Mesenchymal stem cell (in vitro differentiated cells and primary cell): ENCODE measurements around the gene OR2K2.

Experiments
- DNase-seq: peaks from one replicate; pipeline ENCODE4 v3.0.0-alpha.2; 2013
- H2AFZ ChIP-seq: one replicate; pipeline ENCODE4 v1.6.1; 2013; ENCODE audit warnings: low read depth, mild to moderate bottlenecking, control low read depth, inconsistent platforms, low read length, moderate library complexity
- H2AK5ac ChIP-seq: 2 replicates; pipeline ENCODE4 v1.6.1; 2013; ENCODE audit warnings: low read length, moderate library complexity, mild to moderate bottlenecking, inconsistent platforms; ENCODE audit not compliant: severe bottlenecking
- H2BK120ac ChIP-seq: one replicate; pipeline ENCODE4 v1.6.1; 2013; ENCODE audit warnings: low read depth, mild to moderate bottlenecking, inconsistent platforms, low read length, moderate library complexity
- H2BK12ac ChIP-seq, 2 experiments: one replicate each; pipeline ENCODE4 v1.6.1; 2013; ENCODE audit warnings: inconsistent platforms in 2 of 2, low read length in 2 of 2, mild to moderate bottlenecking in 2 of 2, moderate library complexity in 2 of 2, control low read depth in 1 of 2
- H2BK15ac ChIP-seq: one replicate; pipeline ENCODE4 v1.6.1; 2013; ENCODE audit warnings: mild to moderate bottlenecking, low read depth, inconsistent platforms; ENCODE audit not compliant: poor library complexity, severe bottlenecking
- H2BK5ac ChIP-seq: 2 replicates; pipeline ENCODE4 v1.6.1; 2013; ENCODE audit warnings: low read depth, mild to moderate bottlenecking, low read length, control low read depth, inconsistent platforms; ENCODE audit not compliant: poor library complexity, severe bottlenecking
- H3K14ac ChIP-seq, 2 experiments: one replicate each; pipeline ENCODE4 v1.6.1; 2013; ENCODE audit warnings: inconsistent platforms in 2 of 2, low read length in 2 of 2, control low read depth in 1 of 2, mild to moderate bottlenecking in 1 of 2, moderate library complexity in 1 of 2
- H3K18ac ChIP-seq, 2 experiments: one replicate each; pipeline ENCODE4 v1.6.1; 2013; ENCODE audit warnings: inconsistent platforms in 2 of 2, low read length in 2 of 2, control low read depth in 1 of 2, low read depth in 1 of 2, mild to moderate bottlenecking in 1 of 2
- H3K23ac ChIP-seq, 2 experiments: one replicate each; pipeline ENCODE4 v1.6.1; 2013; ENCODE audit warnings: inconsistent platforms in 2 of 2, low read length in 2 of 2, mild to moderate bottlenecking in 2 of 2, moderate library complexity in 2 of 2, control low read depth in 1 of 2
- H3K27ac ChIP-seq: 2 replicates; pipeline ENCODE4 v1.5.1; 2013; ENCODE audit warnings: mild to moderate bottlenecking, moderate library complexity, low read length, control low read depth, inconsistent platforms; ENCODE audit not compliant: poor library complexity, severe bottlenecking
- H3K27me3 ChIP-seq, 2 experiments: 2 replicates each; pipeline versions ENCODE4 v1.6.1 to v1.7.0; 2013; ENCODE audit warnings: low read length in 2 of 2, mild to moderate bottlenecking in 2 of 2, moderate library complexity in 2 of 2, control low read depth in 1 of 2, inconsistent platforms in 1 of 2; ENCODE audit not compliant: control insufficient read depth in 1 of 2, insufficient read depth in 1 of 2
- H3K36me3 ChIP-seq, 2 experiments: 2 replicates each; pipeline versions ENCODE4 v1.6.1 to v1.7.0; 2013; ENCODE audit warnings: low read length in 2 of 2, control low read depth in 1 of 2, inconsistent platforms in 1 of 2, low read depth in 1 of 2, mild to moderate bottlenecking in 1 of 2; ENCODE audit not compliant: insufficient read depth in 2 of 2, control insufficient read depth in 1 of 2
- H3K4ac ChIP-seq, 2 experiments: one replicate each; pipeline ENCODE4 v1.6.1; 2013; ENCODE audit warnings: inconsistent platforms in 2 of 2, low read length in 2 of 2, mild to moderate bottlenecking in 2 of 2, moderate library complexity in 2 of 2, control low read depth in 1 of 2, low read depth in 1 of 2
- H3K4me1 ChIP-seq: 2 replicates; pipeline ENCODE4 v1.6.1; 2013; ENCODE audit warnings: low read depth, low read length, control low read depth; ENCODE audit not compliant: control insufficient read depth, insufficient read depth
- H3K4me2 ChIP-seq: 2 replicates; pipeline ENCODE4 v1.6.1; 2013; ENCODE audit warnings: low read length, mild to moderate bottlenecking, inconsistent platforms; ENCODE audit not compliant: poor library complexity, severe bottlenecking
- H3K4me3 ChIP-seq, 2 experiments: 2 replicates each; pipeline versions ENCODE4 v1.5.1 to v1.7.0; 2013; ENCODE audit warnings: low read length in 2 of 2, mild to moderate bottlenecking in 2 of 2, control low read depth in 1 of 2, low read depth in 1 of 2; ENCODE audit not compliant: insufficient read depth in 1 of 2
- H3K79me1 ChIP-seq: replicated peaks from 2 replicates; pipeline ENCODE4 v1.6.1; 2013; ENCODE audit warnings: mild to moderate bottlenecking, control low read depth, low read length, inconsistent platforms; ENCODE audit not compliant: poor library complexity, severe bottlenecking
- H3K9ac ChIP-seq: 2 replicates; pipeline ENCODE4 v1.7.0; 2013; ENCODE audit warnings: mild to moderate bottlenecking, low read length, moderate library complexity
- H3K9me3 ChIP-seq: 2 replicates; pipeline ENCODE4 v1.7.0; 2013; ENCODE audit warnings: mild to moderate bottlenecking, low read length; ENCODE audit not compliant: control insufficient read depth
- H4K8ac ChIP-seq: one replicate; pipeline ENCODE4 v1.6.1; 2013; ENCODE audit warnings: inconsistent platforms, mild to moderate bottlenecking, low read length, moderate library complexity
- H4K91ac ChIP-seq: one replicate; pipeline ENCODE4 v1.6.1; 2013; ENCODE audit warnings: mild to moderate bottlenecking, low read length, inconsistent platforms
- WGBS: methylation state at CpG from one replicate; pipeline ENCODE4 v1.1.7; 2013; ENCODE audit warnings: mixed read lengths; 5-methylcytosine and 5-hydroxymethylcytosine counted together

The OR2K2 gene

GRCh38 chr9:111298731-111299598, 31.1 kb downstream of the OR2K2 start:
- Histone ChIP-seq H3K4me1 (peaks cover 4% of the 10 kb centered on the region), H2AFZ (no peak overlapping the region), H2BK12ac (no peak overlapping the region), H3K4me2 (peak overlapping the region; percentile 10), H4K8ac (no peak overlapping the region), H3K79me1 (no peaks in the 10 kb centered on the region), H3K36me3 (no peaks in the 10 kb centered on the region), H3K18ac (no peak overlapping the region), H2BK15ac (no peak overlapping the region), H2AK5ac (no peak overlapping the region), H3K9me3 (no peaks in the 10 kb centered on the region), H3K4ac (no peak overlapping the region), H3K9ac (peak overlapping the region; percentile 90), H3K23ac (no peak overlapping the region), H3K27me3 (no peaks in the 10 kb centered on the region), H4K91ac (no peak overlapping the region), H2BK120ac (peak overlapping the region; percentile 77), H3K27ac (peak overlapping the region; percentile 20), H3K4me3 (peak overlapping the region in 1 of 2 experiments; percentile 35), H2BK5ac (no peak overlapping the region), H3K14ac (no peak overlapping the region)
- peak; percentile 78 for DNase-seq
- WGBS: 20% methylated on average over 2 of the region's 6 CpGs

DNA sequence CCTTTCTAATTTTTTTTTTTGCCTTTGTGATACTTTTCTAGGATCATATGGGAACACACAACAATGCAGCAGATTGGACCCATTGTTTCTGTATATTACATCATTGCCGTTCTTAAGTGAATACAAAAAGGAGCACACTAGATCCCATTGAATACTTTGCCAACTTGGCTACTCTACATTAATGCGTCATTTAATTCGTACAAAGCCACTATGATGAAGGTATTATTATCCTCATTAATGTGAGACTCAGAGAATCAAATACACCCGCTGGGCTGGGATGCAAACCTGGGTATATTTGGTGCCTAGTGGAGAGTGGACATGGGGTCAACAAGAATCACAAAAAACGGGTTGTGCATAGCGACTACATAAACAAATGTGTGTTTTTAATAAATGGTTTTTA, 31.9 kb downstream of the OR2K2 start:
- 89% methylated on average over 3 of the region's 6 CpGs for WGBS
- no peak overlapping the region for H2AK5ac ChIP-seq

DNA sequence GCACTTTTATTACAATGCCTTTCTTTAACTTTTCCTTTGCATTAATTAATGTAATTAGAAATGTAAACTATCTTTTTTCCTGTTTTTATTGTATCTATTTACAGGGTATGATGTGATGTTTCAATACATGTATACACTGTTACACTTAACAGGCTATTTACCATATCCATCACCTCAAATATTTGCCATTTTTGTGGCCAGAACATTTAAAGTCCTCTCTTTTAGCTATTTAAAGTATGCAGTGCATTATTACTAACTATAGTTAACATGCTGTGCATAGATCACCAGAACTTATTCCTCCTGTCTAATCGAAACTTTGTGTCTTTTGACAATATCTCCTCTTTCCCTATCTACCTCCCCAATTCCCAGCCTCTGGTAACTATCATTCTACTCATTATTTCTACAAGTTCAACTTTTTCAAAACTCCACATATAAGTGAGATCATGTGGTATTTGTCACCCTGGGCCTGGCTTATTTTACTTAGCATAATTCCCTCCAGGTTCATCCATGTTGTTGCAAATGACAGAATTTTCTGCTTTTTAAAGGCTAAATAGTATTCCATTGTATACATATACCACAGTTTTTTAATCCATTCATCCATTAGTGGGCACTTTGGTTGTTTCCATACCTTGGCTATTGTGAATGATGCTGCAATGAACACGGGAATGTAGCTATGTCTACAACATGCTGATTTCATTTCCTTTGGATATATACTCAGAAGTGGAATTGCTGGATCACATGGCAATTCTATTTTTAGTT, 32.8 kb downstream of the OR2K2 start:
- no peak overlapping the region for H2BK5ac ChIP-seq
- H3K23ac ChIP-seq: no peak overlapping the region
- H4K91ac ChIP-seq: no peak overlapping the region
- H3K27me3 ChIP-seq: no peaks in the 10 kb centered on the region
- no peak overlapping the region for H4K8ac ChIP-seq
- no peak overlapping the region for H3K14ac ChIP-seq
- no peak overlapping the region for H3K4me2 ChIP-seq
- no peak overlapping the region for H3K18ac ChIP-seq
- H2AK5ac ChIP-seq: no peak overlapping the region
- peak; percentile 18 for DNase-seq
- no peak overlapping the region for H2BK120ac ChIP-seq
- H2BK15ac ChIP-seq: no peak overlapping the region
- peaks cover 4% of the 10 kb centered on the region for H3K4me1 ChIP-seq
- H2AFZ ChIP-seq: no peak overlapping the region
- no peak overlapping the region for H3K4me3 ChIP-seq
- H3K9ac ChIP-seq: peak overlapping the region; percentile 90
- WGBS: 50% methylated on average over 2 of the region's 2 CpGs
- no peaks in the 10 kb centered on the region for H3K79me1 ChIP-seq
- H3K36me3 ChIP-seq: no peaks in the 10 kb centered on the region
- no peak overlapping the region for H2BK12ac ChIP-seq
- H3K9me3 ChIP-seq: no peaks in the 10 kb centered on the region
- no peak overlapping the region for H3K4ac ChIP-seq
- no peak overlapping the region for H3K27ac ChIP-seq

More for the DNA sequence above, 31.9 kb downstream of the OR2K2 start:
- H2AFZ ChIP-seq: no peak overlapping the region
- H3K18ac ChIP-seq: no peak overlapping the region
- no peak overlapping the region for H4K91ac ChIP-seq
- H3K14ac ChIP-seq: no peak overlapping the region
- no peaks in the 10 kb centered on the region for H3K79me1 ChIP-seq
- no peak overlapping the region for H3K4me2 ChIP-seq
- H3K9ac ChIP-seq: peak overlapping the region; percentile 90
- no peaks in the 10 kb centered on the region for H3K27me3 ChIP-seq
- DNase-seq: no peak
- H3K27ac ChIP-seq: no peak overlapping the region
- no peak overlapping the region for H2BK15ac ChIP-seq
- H3K23ac ChIP-seq: no peak overlapping the region
- H3K4ac ChIP-seq: no peak overlapping the region
- no peak overlapping the region for H2BK12ac ChIP-seq
- H4K8ac ChIP-seq: no peak overlapping the region
- peak overlapping the region; percentile 61 for H2BK120ac ChIP-seq
- H2BK5ac ChIP-seq: no peak overlapping the region
- no peaks in the 10 kb centered on the region for H3K36me3 ChIP-seq
- no peaks in the 10 kb centered on the region for H3K9me3 ChIP-seq
- H3K4me3 ChIP-seq: no peak overlapping the region
- peaks cover 4% of the 10 kb centered on the region for H3K4me1 ChIP-seq
